ENCODE results near the gene NOL11. TPM values are rescaled to one million over a fixed set of nuclear protein-coding genes. Genes with fewer than 3 reads are reported as not detected.

Gene NOL11
- total and polyA plus RNA-seq, 2 donors (not counting 3 experiments of a cell fraction or from before 2014, with no cell fraction given) = 17.7 to 52.6 TPM

- BruUV-seq (replicated peaks) = no TSS peak
- dilution Hi-C loops (cut with MboI; ENCODE audit: extremely low pct_ligation_motif_present, low sequenced_read_pairs) = no loop called here
- no peak for FAIRE-seq
Measured at GRCh38 chr17:67675481-67675880, 42.3 kb upstream of the NOL11 start.

More at GRCh38 chr17:67675481-67675880, 42.3 kb upstream of the NOL11 start:
- H3K36me3 ChIP-seq (ENCODE audit: control insufficient read depth in 2 of 2, extremely low read depth in 1 of 2, insufficient read depth in 2 of 2, low read length in 2 of 2) = no peaks in the 10 kb centered on the region
- ChIA-PET CTCF (no interaction called here), POLR2A (no interaction called here)
- H3K9me1 ChIP-seq (replicated peaks; ENCODE audit: control insufficient read depth, extremely low read depth, insufficient read depth, low read length) = no peaks in the 10 kb centered on the region
- no peaks in the 10 kb centered on the region for H3K79me2 ChIP-seq (ENCODE audit: control insufficient read depth, insufficient read depth, low read length)
- H4K20me1 ChIP-seq (replicated peaks; ENCODE audit: control insufficient read depth, extremely low read depth, insufficient read depth, low read length) = no peaks in the 10 kb centered on the region
- no peak overlapping the region for H2AFZ ChIP-seq (ENCODE audit: low read depth, low read length)
- no peak overlapping the region for H3K4me2 ChIP-seq (ENCODE audit: insufficient read depth, low read length)
- no peak overlapping the region for H3K4me3 ChIP-seq (replicated peaks in 1 of 3; ENCODE audit: insufficient read depth in 1 of 3, low read depth in 1 of 3, low read length in 3 of 3)
- no peaks in the 10 kb centered on the region for H3K4me1 ChIP-seq (ENCODE audit: control insufficient read depth, extremely low read depth, insufficient read depth, low read length)
- TF ChIP-seq MYC (IDR thresholded peaks at IDR 0.05; ENCODE audit: low read depth, low read length) = no peak
- TF ChIP-seq GATA2 (IDR thresholded peaks at IDR 0.05; ENCODE audit: insufficient read depth, insufficient read length, low read depth, low read length) = no peak
- no peak for TF ChIP-seq CTCF (IDR thresholded peaks at IDR 0.05; ENCODE audit: extremely low read depth in 1 of 2, insufficient read depth in 1 of 2, low read depth in 1 of 2, low read length in 2 of 2)
- TF ChIP-seq EZH2 (IDR thresholded peaks at IDR 0.05; ENCODE audit: borderline replicate concordance, low read depth, low read length, severe bottlenecking) = no peak
- TF ChIP-seq POLR2A (IDR thresholded peaks at IDR 0.05; ENCODE audit: low read depth, low read length) = no peak
- TF ChIP-seq MAX (IDR thresholded peaks at IDR 0.05; ENCODE audit: insufficient read depth, insufficient read length) = no peak
- no peak for TF ChIP-seq FOS (IDR thresholded peaks at IDR 0.05; ENCODE audit: borderline replicate concordance, insufficient read depth, low read length)
- no peak for TF ChIP-seq POLR2AphosphoS5 (IDR thresholded peaks at IDR 0.05; ENCODE audit: insufficient read depth, low read depth, low read length)
- TF ChIP-seq JUN (IDR thresholded peaks at IDR 0.05; ENCODE audit: borderline replicate concordance, insufficient read depth, insufficient read length, low read depth) = no peak
- H3K9ac ChIP-seq (replicated peaks; ENCODE audit: extremely low read depth, insufficient read depth, low read length) = no peak overlapping the region
- no peak for DNase-seq (ENCODE audit: low read depth, low spot score)
- H3K9me3 ChIP-seq (replicated peaks; ENCODE audit: control insufficient read depth, insufficient read depth, low read length) = no peaks in the 10 kb centered on the region
- H3K27me3 ChIP-seq (ENCODE audit: control insufficient read depth in 2 of 2, insufficient read depth in 2 of 2, low read length in 2 of 2) = no peaks in the 10 kb centered on the region
- no peak overlapping the region for H3K27ac ChIP-seq (ENCODE audit: insufficient read depth, low read depth, low read length)
- intact Hi-C loops (cut with micrococcal nuclease) = no loop called here
